DOHH2 (cell line): ENCODE measurements around the gene WRAP53.

Source experiments
- H3F3A ChIP-seq: fragments of 200-600 bp; sonication (generic), shearing (Covaris generic); 2 replicates; pipeline ENCODE4 v1.6.0; 2016; ENCODE audit warnings: antibody characterized with exemption, mild to moderate bottlenecking; ENCODE audit not compliant: control insufficient read depth, insufficient read depth
- H3K27ac ChIP-seq: fragments of 200-600 bp; sonication (generic); 2 replicates; pipeline ENCODE4 v1.5.1; 2014; ENCODE audit warnings: low read depth, mild to moderate bottlenecking, low read length, moderate library complexity
- H3K27me3 ChIP-seq: fragments of 200-600 bp; sonication (generic); 2 replicates; pipeline ENCODE4 v1.6.1; 2014; ENCODE audit warnings: mild to moderate bottlenecking, low read length, mixed read lengths; ENCODE audit not compliant: control insufficient read depth
- H3K36me3 ChIP-seq: fragments of 200-600 bp; sonication (generic); 2 replicates; pipeline ENCODE4 v1.6.1; 2014; ENCODE audit warnings: mild to moderate bottlenecking, low read length, moderate library complexity, mixed read lengths; ENCODE audit not compliant: control insufficient read depth
- H3K4me1 ChIP-seq: fragments of 200-600 bp; sonication (generic); 2 replicates; pipeline ENCODE4 v1.6.1; 2014; ENCODE audit warnings: mild to moderate bottlenecking, low read length, mixed read lengths; ENCODE audit not compliant: control insufficient read depth
- H3K4me2 ChIP-seq: fragments of 200-600 bp; sonication (generic); 2 replicates; pipeline ENCODE4 v1.6.0; 2014; ENCODE audit warnings: mild to moderate bottlenecking, low read length, moderate library complexity
- H3K4me3 ChIP-seq: fragments of 200-600 bp; sonication (generic); 2 replicates; pipeline ENCODE4 v1.5.1; 2014; ENCODE audit warnings: mild to moderate bottlenecking, low read length, mixed read lengths
- H3K79me2 ChIP-seq: fragments of 200-600 bp; sonication (generic); 2 replicates; pipeline ENCODE4 v1.6.1; 2014; ENCODE audit warnings: mild to moderate bottlenecking, low read length, mixed read lengths; ENCODE audit not compliant: control insufficient read depth
- H3K9me2 ChIP-seq: fragments of 200-600 bp; sonication (generic); replicated peaks from 2 replicates; pipeline ENCODE4 v1.6.1; 2014; ENCODE audit warnings: mild to moderate bottlenecking, low read length, mixed read lengths; ENCODE audit not compliant: control insufficient read depth
- H3K9me3 ChIP-seq: fragments of 200-600 bp; sonication (generic); 2 replicates; pipeline ENCODE4 v1.6.1; 2014; ENCODE audit warnings: antibody characterized with exemption, low read length, mixed read lengths; ENCODE audit not compliant: control insufficient read depth, insufficient read depth
- H4K20me1 ChIP-seq: fragments of 200-600 bp; sonication (generic); 2 replicates; pipeline ENCODE4 v1.6.0; 2014; ENCODE audit warnings: low read depth, mild to moderate bottlenecking, antibody characterized with exemption, low read length, moderate library complexity; ENCODE audit not compliant: control insufficient read depth, insufficient read depth
- CTCF ChIP-seq: fragments of 200-600 bp; sonication (generic); IDR thresholded peaks from one replicate; pipeline ENCODE4 v1.5.1; 2014; ENCODE audit warnings: antibody characterized with exemption, mild to moderate bottlenecking, low read depth, low read length; ENCODE audit not compliant: poor library complexity, severe bottlenecking
- EZH2phosphoT487 ChIP-seq: fragments of 200-600 bp; sonication (generic); IDR thresholded peaks from 2 replicates; pipeline ENCODE4 v1.6.1; 2017; ENCODE audit warnings: borderline replicate concordance, mild to moderate bottlenecking, antibody characterized with exemption, low read length, moderate library complexity, mixed read lengths

Gene WRAP53

GRCh38 chr17:7737601-7738000 is 49.3 kb downstream of the WRAP53 start:
- peaks cover 12% of the 10 kb centered on the region for H3K27me3 ChIP-seq
- H3K9me2 ChIP-seq: no peaks in the 10 kb centered on the region
- H3K79me2 ChIP-seq: no peaks in the 10 kb centered on the region
- H4K20me1 ChIP-seq: no peaks in the 10 kb centered on the region
- H3K9me3 ChIP-seq: no peaks in the 10 kb centered on the region
- no peak overlapping the region for H3K4me2 ChIP-seq
- no peaks in the 10 kb centered on the region for H3K36me3 ChIP-seq
- no peak overlapping the region for H3K4me3 ChIP-seq
- H3K27ac ChIP-seq: no peak overlapping the region
- H3K4me1 ChIP-seq: no peaks in the 10 kb centered on the region
- TF ChIP-seq CTCF (no peak), EZH2phosphoT487 (no peak)
- no peaks in the 10 kb centered on the region for H3F3A ChIP-seq

GRCh38 chr17:7739746-7740145 is 51.5 kb downstream of the WRAP53 start:
- H3K36me3 ChIP-seq: no peaks in the 10 kb centered on the region
- H4K20me1 ChIP-seq: no peaks in the 10 kb centered on the region
- no peaks in the 10 kb centered on the region for H3K9me3 ChIP-seq
- peaks cover 10% of the 10 kb centered on the region for H3K27me3 ChIP-seq
- H3F3A ChIP-seq: no peaks in the 10 kb centered on the region
- H3K79me2 ChIP-seq: no peaks in the 10 kb centered on the region
- TF ChIP-seq EZH2phosphoT487: no peak
- no peak for TF ChIP-seq CTCF
- no peak overlapping the region for H3K4me3 ChIP-seq
- H3K4me1 ChIP-seq: no peaks in the 10 kb centered on the region
- no peak overlapping the region for H3K27ac ChIP-seq
- H3K9me2 ChIP-seq: no peaks in the 10 kb centered on the region
- no peak overlapping the region for H3K4me2 ChIP-seq

GRCh38 chr17:7740481-7741001 is 52.3 kb downstream of the WRAP53 start:
- no peaks in the 10 kb centered on the region for H3K9me3 ChIP-seq
- no peak overlapping the region for H3K4me3 ChIP-seq
- no peak for TF ChIP-seq EZH2phosphoT487
- TF ChIP-seq CTCF: no peak
- no peak overlapping the region for H3K4me2 ChIP-seq
- H3F3A ChIP-seq: no peaks in the 10 kb centered on the region
- no peak overlapping the region for H3K27ac ChIP-seq
- H4K20me1 ChIP-seq: no peaks in the 10 kb centered on the region
- H3K4me1 ChIP-seq: no peaks in the 10 kb centered on the region
- no peaks in the 10 kb centered on the region for H3K9me2 ChIP-seq
- no peaks in the 10 kb centered on the region for H3K79me2 ChIP-seq
- H3K27me3 ChIP-seq: peaks cover 10% of the 10 kb centered on the region
- no peaks in the 10 kb centered on the region for H3K36me3 ChIP-seq
